ENCODE results near the gene TNFSF11.

- no peak for TF ChIP-seq CTCF (IDR thresholded peaks at IDR 0.05; ENCODE audit: extremely low read depth in 1 of 2, insufficient read depth in 1 of 2, low read depth in 1 of 2, low read length in 2 of 2)
- TF ChIP-seq POLR2A (IDR thresholded peaks at IDR 0.05; ENCODE audit: low read depth, low read length), result no peak
- TF ChIP-seq EZH2 (IDR thresholded peaks at IDR 0.05; ENCODE audit: borderline replicate concordance, low read depth, low read length, severe bottlenecking), result no peak
- no peak for TF ChIP-seq POLR2AphosphoS5 (IDR thresholded peaks at IDR 0.05; ENCODE audit: insufficient read depth, low read depth, low read length)
These were observed 54.7 kb downstream of the TNFSF11 start for GRCh38 chr13:42628666-42629065.
